CD14-positive monocyte (primary cell): ENCODE results near the gene UBAP2. TPM values are rescaled to one million over a fixed set of nuclear protein-coding genes. Genes with fewer than 3 reads are reported as not detected.

Source experiments
- DNase-seq, 3 donors: peaks; one replicate each; pipeline ENCODE4 v3.0.0-alpha.2; 2011 to 2022
- H2AFZ ChIP-seq: 2 replicates; pipeline ENCODE4 v1.6.0; 2012; ENCODE audit warnings: mild to moderate bottlenecking, low read depth, low read length, inconsistent platforms; ENCODE audit not compliant: insufficient read depth, poor library complexity, severe bottlenecking
- H3K27ac ChIP-seq, 2 donors: 1 replicate in 1 of 2; 2 replicates in 1 of 2; pipeline ENCODE4 v1.5.1; 2012 to 2013; ENCODE audit warnings: low read length in 2 of 2, control low read depth in 1 of 2, inconsistent platforms in 1 of 2, low read depth in 1 of 2, mild to moderate bottlenecking in 1 of 2
- H3K27me3 ChIP-seq, 2 donors: one replicate each; pipeline versions ENCODE4 v1.6.0 to v1.6.1; 2011 to 2013; ENCODE audit warnings: low read length in 2 of 2; ENCODE audit not compliant: control insufficient read depth in 2 of 2, insufficient read depth in 2 of 2
- H3K36me3 ChIP-seq, 2 donors: replicated peaks in 1 of 2; 1 replicate in 1 of 2; 2 replicates in 1 of 2; pipeline versions ENCODE4 v1.5.1 to v1.6.1; 2012 to 2013; ENCODE audit warnings: low read length in 2 of 2, control low read depth in 1 of 2, inconsistent platforms in 1 of 2, mild to moderate bottlenecking in 1 of 2; ENCODE audit not compliant: insufficient read depth in 2 of 2, control insufficient read depth in 1 of 2
- H3K4me1 ChIP-seq, 2 donors: 1 replicate in 1 of 2; 2 replicates in 1 of 2; pipeline versions ENCODE4 v1.5.1 to v1.6.1; 2012 to 2013; ENCODE audit warnings: low read length in 2 of 2, control low read depth in 1 of 2, inconsistent platforms in 1 of 2, mild to moderate bottlenecking in 1 of 2, moderate library complexity in 1 of 2; ENCODE audit not compliant: insufficient read depth in 2 of 2, control insufficient read depth in 1 of 2
- H3K4me2 ChIP-seq: replicated peaks from 2 replicates; pipeline ENCODE3; 2012; ENCODE audit warnings: low read length, moderate library complexity, mild to moderate bottlenecking; ENCODE audit not compliant: poor library complexity, severe bottlenecking; ENCODE audit errors: extremely low read depth
- H3K4me3 ChIP-seq, 3 experiments: fragments of 200-600 bp in 1 of 3; sonication (generic) in 1 of 3; replicated peaks in 1 of 3; 1 replicate in 2 of 3; 2 replicates in 1 of 3; pipeline ENCODE4 v1.5.1; 2011 to 2013; ENCODE audit warnings: low read length in 3 of 3, mild to moderate bottlenecking in 3 of 3, control low read depth in 2 of 3, low read depth in 2 of 3, inconsistent platforms in 1 of 3, moderate library complexity in 1 of 3
- H3K79me2 ChIP-seq: 2 replicates; pipeline ENCODE4 v1.6.0; 2012; ENCODE audit warnings: mild to moderate bottlenecking, control low read depth, inconsistent platforms, low read length, moderate library complexity; ENCODE audit not compliant: insufficient read depth
- H3K9ac ChIP-seq: 2 replicates; pipeline ENCODE4 v1.6.0; 2017; ENCODE audit warnings: low read length, mild to moderate bottlenecking; ENCODE audit not compliant: insufficient read depth, poor library complexity, severe bottlenecking
- H3K9me3 ChIP-seq, 2 donors: replicated peaks in 1 of 2; 1 replicate in 1 of 2; 2 replicates in 1 of 2; pipeline versions ENCODE4 v1.5.1 to v1.6.1; 2012 to 2013; ENCODE audit warnings: low read length in 2 of 2, control low read depth in 1 of 2; ENCODE audit not compliant: control insufficient read depth in 1 of 2, insufficient read depth in 1 of 2
- H4K20me1 ChIP-seq: 2 replicates; pipeline ENCODE4 v1.6.0; 2012; ENCODE audit warnings: mild to moderate bottlenecking, low read length, control low read depth, moderate library complexity; ENCODE audit not compliant: insufficient read depth
- H3K27ac Mint-ChIP-seq, 7 donors: one replicate each; pipeline ENCODE4 v1.8.0; 2020; ENCODE audit warnings: mild to moderate bottlenecking in 7 of 7, mixed read lengths in 7 of 7, moderate library complexity in 6 of 7, inconsistent platforms in 2 of 7
- H3K27me3 Mint-ChIP-seq, 3 donors: one replicate each; pipeline ENCODE4 v1.8.0; 2021 to 2022; ENCODE audit warnings: low read depth in 3 of 3, mild to moderate bottlenecking in 3 of 3, mixed read lengths in 3 of 3, moderate library complexity in 3 of 3, inconsistent platforms in 1 of 3
- H3K36me3 Mint-ChIP-seq, 2 donors: one replicate each; pipeline ENCODE4 v1.8.0; 2020; ENCODE audit warnings: mixed read lengths in 2 of 2, inconsistent platforms in 1 of 2, mild to moderate bottlenecking in 1 of 2
- H3K4me1 Mint-ChIP-seq: one replicate; pipeline ENCODE4 v1.8.0; 2020; ENCODE audit warnings: mild to moderate bottlenecking, mixed read lengths
- H3K4me3 Mint-ChIP-seq, 2 donors: one replicate each; pipeline ENCODE4 v1.8.0; 2020; ENCODE audit warnings: mild to moderate bottlenecking in 2 of 2, mixed read lengths in 2 of 2, moderate library complexity in 1 of 2
- H3K9me3 Mint-ChIP-seq, 7 donors: one replicate each; pipeline ENCODE4 v1.8.0; 2020 to 2022; ENCODE audit warnings: mixed read lengths in 7 of 7, mild to moderate bottlenecking in 6 of 7, moderate library complexity in 6 of 7, inconsistent platforms in 2 of 7
- WGBS: methylation state at CpG from one replicate; pipeline ENCODE4 v1.1.5; 2013; ENCODE audit warnings: missing lambda C conversion rate; ENCODE audit not compliant: insufficient coverage; 5-methylcytosine and 5-hydroxymethylcytosine counted together
- intact Hi-C, 2 donors: fragments of 100-400 bp; cut with micrococcal nuclease; formaldehyde crosslinking; loops; one replicate each; pipeline versions ENCODE4 v1.15.0 to v1.15.1; 2023
- polyA plus RNA-seq, 3 donors: library from polyadenylated mRNA; depleted of rRNA in 1 of 3; unstranded in 2 of 3; stranded (reverse) in 1 of 3; fragments of 300-500 nt in 2 of 3; fragments of >200 nt in 1 of 3; fragmentation: Illumina TruSeq in 2 of 3; gene quantifications; 1 replicate in 2 of 3; 2 replicates in 1 of 3; pipeline ENCODE4 v1.2.3, GENCODE V29; 2012 to 2021
- TF ChIP-seq, protein P1 (sequence below): fragments of 200-600 bp; IDR thresholded peaks from one replicate; pipeline ENCODE4 v1.8.0; 2022; ENCODE audit warnings: antibody characterized with exemption, mild to moderate bottlenecking

UBAP2 gene
- polyA plus RNA-seq, 3 donors = 4.3 to 13.0 (median 5.7) TPM

DNA sequence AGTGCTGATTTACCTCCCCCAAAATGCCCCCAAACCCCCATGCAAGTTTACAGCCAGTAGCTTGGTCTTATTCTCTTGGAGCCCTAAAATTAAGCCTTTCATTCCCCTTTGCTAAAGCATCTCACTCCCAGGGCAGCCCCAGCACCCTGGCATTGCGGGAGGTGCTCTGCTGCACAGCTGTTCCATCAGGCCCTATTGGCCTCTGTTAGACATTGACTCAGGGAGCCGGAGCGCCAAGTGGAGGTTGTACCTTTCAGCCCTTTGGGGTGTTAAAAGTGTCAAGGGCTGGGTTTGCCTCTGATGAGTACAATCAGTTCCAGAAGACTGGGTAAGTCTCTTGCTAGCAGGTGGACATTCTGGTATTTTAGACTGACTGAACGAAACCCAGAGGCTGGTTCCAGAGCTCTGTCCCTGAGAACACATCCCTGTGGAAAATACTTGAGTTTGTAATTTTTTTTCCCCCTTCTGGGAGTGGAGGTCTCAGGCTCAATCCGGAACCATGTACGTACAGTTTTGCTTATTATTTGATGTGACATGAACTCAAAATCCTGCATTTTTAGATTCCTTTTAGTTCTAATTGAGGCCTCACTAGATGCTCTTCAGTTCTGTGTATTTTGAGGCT, 129.3 kb downstream of the UBAP2 start:
- H3K4me1 Mint-ChIP-seq = no peaks in the 10 kb centered on the region
- no peak for DNase-seq
- Histone ChIP-seq H3K9me3 (no peaks in the 10 kb centered on the region), H3K27me3 (no peaks in the 10 kb centered on the region), H3K4me3 (no peak overlapping the region), H3K4me2 (no peak overlapping the region), H3K4me1 (no peaks in the 10 kb centered on the region), H3K9ac (no peak overlapping the region), H3K27ac (peak overlapping the region in 1 of 2 donors; percentile 15), H3K36me3 (peaks cover 84 to 100% of the 10 kb centered on the region in 2 donors), H4K20me1 (peaks cover 83% of the 10 kb centered on the region), H3K79me2 (peaks cover under 1% of the 10 kb centered on the region), H2AFZ (no peak overlapping the region)
- peaks cover 0 to 2% (median 0%) of the 10 kb centered on the region in 3 donors for H3K27me3 Mint-ChIP-seq
- peak overlapping the region in 5 of 7 donors; percentile 5 to 80 (median 47) for H3K27ac Mint-ChIP-seq
- H3K9me3 Mint-ChIP-seq = no peaks in the 10 kb centered on the region
- WGBS = 100% methylated on average over 2 of the region's 6 CpGs
- intact Hi-C loops = no loop called here
- no peak overlapping the region for H3K4me3 Mint-ChIP-seq
- H3K36me3 Mint-ChIP-seq = peaks cover 77 to 95% of the 10 kb centered on the region in 2 donors
- TF ChIP-seq, protein P1, sequence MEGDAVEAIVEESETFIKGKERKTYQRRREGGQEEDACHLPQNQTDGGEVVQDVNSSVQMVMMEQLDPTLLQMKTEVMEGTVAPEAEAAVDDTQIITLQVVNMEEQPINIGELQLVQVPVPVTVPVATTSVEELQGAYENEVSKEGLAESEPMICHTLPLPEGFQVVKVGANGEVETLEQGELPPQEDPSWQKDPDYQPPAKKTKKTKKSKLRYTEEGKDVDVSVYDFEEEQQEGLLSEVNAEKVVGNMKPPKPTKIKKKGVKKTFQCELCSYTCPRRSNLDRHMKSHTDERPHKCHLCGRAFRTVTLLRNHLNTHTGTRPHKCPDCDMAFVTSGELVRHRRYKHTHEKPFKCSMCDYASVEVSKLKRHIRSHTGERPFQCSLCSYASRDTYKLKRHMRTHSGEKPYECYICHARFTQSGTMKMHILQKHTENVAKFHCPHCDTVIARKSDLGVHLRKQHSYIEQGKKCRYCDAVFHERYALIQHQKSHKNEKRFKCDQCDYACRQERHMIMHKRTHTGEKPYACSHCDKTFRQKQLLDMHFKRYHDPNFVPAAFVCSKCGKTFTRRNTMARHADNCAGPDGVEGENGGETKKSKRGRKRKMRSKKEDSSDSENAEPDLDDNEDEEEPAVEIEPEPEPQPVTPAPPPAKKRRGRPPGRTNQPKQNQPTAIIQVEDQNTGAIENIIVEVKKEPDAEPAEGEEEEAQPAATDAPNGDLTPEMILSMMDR = no peak

DNA sequence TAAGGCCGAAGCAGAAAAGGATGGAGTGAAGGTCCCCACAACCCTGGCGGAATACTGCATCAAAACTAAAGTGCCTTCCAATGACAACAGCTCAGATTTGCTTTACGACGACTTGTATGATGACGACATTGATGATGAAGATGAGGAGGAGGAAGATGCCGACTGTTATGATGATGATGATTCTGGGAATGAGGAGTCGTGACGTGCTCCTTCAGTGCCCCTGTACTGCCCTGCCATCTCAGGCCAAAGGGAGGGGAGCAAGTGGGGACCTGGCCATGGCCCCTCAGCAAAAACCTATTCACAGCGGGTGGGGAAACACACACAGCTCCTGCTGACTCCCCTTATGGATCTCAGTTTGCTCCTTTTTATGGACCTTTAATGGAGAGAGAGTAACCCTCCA, 131.7 kb downstream of the UBAP2 start:
- H3K4me1 Mint-ChIP-seq = no peaks in the 10 kb centered on the region
- no peaks in the 10 kb centered on the region for H3K4me1 ChIP-seq
- H3K4me3 Mint-ChIP-seq = no peak overlapping the region
- no peak overlapping the region for H2AFZ ChIP-seq
- no peaks in the 10 kb centered on the region for H3K9me3 ChIP-seq
- peaks cover 83 to 89% of the 10 kb centered on the region in 2 donors for H3K36me3 Mint-ChIP-seq
- no peaks in the 10 kb centered on the region for H3K9me3 Mint-ChIP-seq
- no peaks in the 10 kb centered on the region for H3K27me3 Mint-ChIP-seq
- H3K79me2 ChIP-seq = peaks cover 10% of the 10 kb centered on the region
- 98% methylated on average over 7 of the region's 9 CpGs for WGBS
- peak overlapping the region in 2 of 7 donors; percentile 15 to 57 for H3K27ac Mint-ChIP-seq
- H3K9ac ChIP-seq = no peak overlapping the region
- no peak overlapping the region for H3K4me2 ChIP-seq
- H3K36me3 ChIP-seq = peaks cover 83 to 100% of the 10 kb centered on the region in 2 donors
- peaks cover 99% of the 10 kb centered on the region for H4K20me1 ChIP-seq
- TF ChIP-seq, protein P1 = no peak
- intact Hi-C loops = no loop called here
- H3K27ac ChIP-seq = no peak overlapping the region
- DNase-seq = no peak
- H3K27me3 ChIP-seq = no peaks in the 10 kb centered on the region
- no peak overlapping the region for H3K4me3 ChIP-seq
